GM18907 (cell line): ENCODE measurements around the gene SUV39H2.
A peak's percentile ranks its signal among the peaks of the same experiment; 100 is the strongest.
"Not testable (repeated sequence)": the region's sequence is repeated elsewhere in the genome, so short reads cannot be mapped to it uniquely, and the experiment has no call there.

ENCODE experiments used
- ATAC-seq: cut with Tn5 transposase; IDR thresholded peaks from one replicate; pipeline ENCODE4 v1.9.1; 2021; ENCODE audit warnings: mild to moderate bottlenecking, moderate library complexity; ENCODE audit not compliant: unreplicated experiment

Gene SUV39H2

GRCh38 chr10:14878266-14879123, at the start of gene SUV39H2:
SUV39H2 (plus strand) TSS chr10:14878866; CDS start chr10:14878889, 23 bp downstream.
- peak; percentile 92 for ATAC-seq

- no peak for ATAC-seq
These were observed 45.6 kb upstream of the SUV39H2 start for GRCh38 chr10:14833106-14833505.

- no peak for ATAC-seq
These were observed 42.5 kb upstream of the SUV39H2 start for GRCh38 chr10:14836208-14836607.

- ATAC-seq = peak; percentile 0
These were observed 41.5 kb upstream of the SUV39H2 start for GRCh38 chr10:14837003-14837756.

- ATAC-seq = peak; percentile 97
These were observed 40.7 kb upstream of the SUV39H2 start, which contains the start of the genes CDNF, HSPA14 and MSANTD7 for GRCh38 chr10:14837757-14838581. CDNF (minus strand) TSS chr10:14838037; CDS start chr10:14837946, 91 bp downstream. HSPA14 (plus strand) TSS chr10:14838306; CDS start chr10:14838403, 97 bp downstream. MSANTD7 (plus strand) TSS chr10:14838306; CDS start chr10:14842285, 3,979 bp downstream.

- ATAC-seq = peak; percentile 14
These were observed 39.9 kb upstream of the SUV39H2 start for GRCh38 chr10:14838582-14839304.

GRCh38 chr10:14839305-14839695, 39.4 kb upstream of the SUV39H2 start:
- no peak for ATAC-seq

- ATAC-seq = no peak
These were observed 38.5 kb upstream of the SUV39H2 start for GRCh38 chr10:14840178-14840577.

GRCh38 chr10:14843327-14843988, 35.2 kb upstream of the SUV39H2 start:
- ATAC-seq = no peak

- ATAC-seq = no peak
These were observed 33.7 kb upstream of the SUV39H2 start for GRCh38 chr10:14844948-14845347.

GRCh38 chr10:14852236-14852635, 26.4 kb upstream of the SUV39H2 start:
- ATAC-seq = no peak

GRCh38 chr10:14855453-14855852, 23.2 kb upstream of the SUV39H2 start:
- ATAC-seq = no peak

GRCh38 chr10:14858338-14858960, 20.2 kb upstream of the SUV39H2 start:
- no peak for ATAC-seq

- ATAC-seq = no peak
These were observed 19.6 kb upstream of the SUV39H2 start for GRCh38 chr10:14859043-14859442.

GRCh38 chr10:14859775-14860174, 18.9 kb upstream of the SUV39H2 start:
- ATAC-seq = no peak

GRCh38 chr10:14860791-14861190, 17.9 kb upstream of the SUV39H2 start:
- ATAC-seq = no peak

GRCh38 chr10:14864466-14864865, 14.2 kb upstream of the SUV39H2 start:
- not testable (repeated sequence) for ATAC-seq

GRCh38 chr10:14864871-14865270, 13.8 kb upstream of the SUV39H2 start:
- not testable (repeated sequence) for ATAC-seq
